Measurements from ENCODE around the gene LIPJ.

Gene LIPJ

DNA sequence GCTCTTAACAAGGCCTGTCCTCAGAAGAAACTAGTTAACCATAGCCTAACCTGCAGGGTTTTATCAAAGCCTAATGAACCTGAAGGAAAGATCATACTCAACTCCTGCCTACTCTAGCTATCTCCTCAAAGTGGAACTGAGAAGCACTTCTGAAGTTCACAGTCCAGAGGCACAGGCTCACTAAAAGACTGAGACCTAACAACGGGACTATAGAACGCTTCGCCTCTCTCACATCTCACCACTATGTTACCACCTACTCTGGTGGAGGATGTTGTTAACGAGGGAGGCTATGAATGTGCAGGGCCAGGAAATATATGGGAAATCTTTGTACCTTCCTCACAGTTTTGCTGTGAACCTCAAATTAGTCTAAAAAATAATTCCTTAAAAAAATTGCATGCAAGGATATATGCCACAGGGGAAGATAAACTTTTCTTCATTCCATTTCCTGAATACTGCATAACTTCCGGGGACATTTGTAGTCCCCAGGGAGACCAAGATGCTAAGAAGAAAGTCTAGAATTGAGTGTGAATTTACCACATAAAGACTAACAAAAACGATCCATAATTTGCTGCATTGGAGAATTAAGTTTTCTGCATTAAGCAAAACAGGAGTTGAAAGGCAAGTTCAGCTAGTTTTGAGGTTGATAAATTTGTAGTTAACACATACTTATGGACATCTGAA, 21.6 kb downstream of the LIPJ start:
- DNase-seq, result no peak

DNA sequence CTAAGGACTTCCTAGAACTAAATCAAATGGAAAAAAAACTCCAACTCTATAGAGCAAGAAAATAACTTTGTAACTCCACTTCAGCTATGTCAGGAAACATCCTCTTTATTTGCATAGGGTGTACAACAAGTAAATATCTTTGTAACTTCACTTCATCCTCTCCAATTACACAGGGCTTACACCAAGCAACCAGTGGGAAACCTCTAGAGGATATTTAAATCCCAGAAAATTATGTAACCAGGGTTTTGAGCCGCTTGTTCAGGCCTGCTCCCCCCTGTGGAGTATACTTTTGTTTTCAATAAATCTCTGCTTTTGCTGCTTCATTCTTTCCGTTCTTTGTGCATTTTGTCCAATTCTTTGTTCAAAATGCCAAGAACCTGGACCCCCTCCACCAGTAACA, 22.2 kb downstream of the LIPJ start:
- no peak for DNase-seq

DNA sequence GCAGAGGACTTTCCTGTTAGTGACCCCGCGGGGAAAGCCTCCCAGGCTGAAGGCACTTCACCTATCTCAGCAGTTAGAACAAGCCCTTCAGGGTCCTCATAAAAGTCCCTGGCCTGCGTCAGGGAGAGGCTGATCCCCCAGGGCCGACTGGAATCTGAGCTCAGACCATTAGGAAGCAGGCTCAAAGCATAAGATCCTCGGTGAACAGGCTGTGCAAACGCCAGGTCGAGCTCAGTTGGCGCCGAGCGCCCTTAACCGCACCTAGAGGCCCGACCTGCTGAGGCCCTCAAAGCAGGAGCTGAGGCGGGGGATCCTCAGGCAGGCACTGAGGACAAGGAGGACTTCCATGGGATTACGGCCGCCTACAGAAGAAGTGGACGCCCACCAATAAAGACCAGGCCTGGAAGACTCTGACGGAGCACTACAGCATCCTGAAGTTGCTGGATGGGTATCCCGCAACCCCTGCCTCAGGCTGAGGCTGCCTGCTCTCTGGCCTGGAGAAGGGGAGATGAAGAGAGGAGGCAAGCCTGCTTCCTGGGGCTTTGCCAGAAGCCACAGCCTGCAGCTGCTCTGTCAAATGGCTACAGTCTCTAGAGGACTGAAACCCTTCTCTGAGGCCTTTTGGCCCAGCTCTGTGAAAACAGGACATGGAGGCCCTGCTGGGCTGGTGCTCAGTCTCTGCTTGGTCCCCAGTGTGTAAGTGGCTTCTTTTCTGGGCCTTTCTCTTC, 29.9 kb downstream of the LIPJ start:
- no peak for DNase-seq

DNA sequence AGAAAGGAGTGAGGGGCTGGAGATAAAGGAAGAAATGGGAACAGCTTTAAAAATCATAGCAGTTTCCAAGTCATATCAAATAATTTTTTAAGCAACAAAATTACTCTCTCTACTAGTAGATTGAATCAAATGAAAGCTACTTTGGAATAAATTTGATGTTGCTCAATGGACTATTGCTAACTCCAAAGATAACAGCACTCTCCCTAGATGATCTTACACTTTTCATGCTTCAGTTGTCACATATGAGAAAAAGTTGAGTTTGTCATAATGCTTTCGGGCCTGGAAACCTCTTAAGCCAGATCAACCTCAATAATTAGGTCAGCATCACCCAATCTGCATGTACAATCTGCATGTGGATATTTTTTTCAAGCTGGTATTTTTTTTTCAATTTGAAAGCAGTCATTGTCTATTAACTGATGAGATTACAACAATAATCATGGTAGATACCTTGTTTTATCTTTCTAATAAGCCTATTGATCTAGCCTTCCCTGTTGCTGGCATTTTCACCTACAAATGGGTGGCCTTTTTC, 31.3 kb downstream of the LIPJ start:
- no peak for DNase-seq

DNA sequence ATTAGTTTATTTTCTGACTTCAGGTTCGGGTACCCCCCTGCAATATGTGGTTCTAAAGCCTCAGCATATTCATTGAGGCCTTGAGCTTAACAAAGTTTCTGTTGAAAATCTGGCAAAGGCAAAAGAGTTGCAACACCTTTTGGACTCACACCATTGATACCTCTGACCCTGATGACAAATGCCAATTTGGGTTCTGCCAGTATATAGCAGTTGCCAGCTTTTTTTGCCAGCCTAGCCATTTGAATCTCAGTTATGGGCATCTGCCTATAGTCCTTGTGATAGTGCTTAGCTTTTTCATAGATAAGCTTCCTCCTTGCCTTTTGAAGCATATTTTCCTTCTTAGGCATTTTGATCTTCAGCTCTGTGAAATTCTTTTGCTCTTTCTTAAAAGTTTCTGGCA, 31.9 kb downstream of the LIPJ start:
- DNase-seq, result no peak

DNA sequence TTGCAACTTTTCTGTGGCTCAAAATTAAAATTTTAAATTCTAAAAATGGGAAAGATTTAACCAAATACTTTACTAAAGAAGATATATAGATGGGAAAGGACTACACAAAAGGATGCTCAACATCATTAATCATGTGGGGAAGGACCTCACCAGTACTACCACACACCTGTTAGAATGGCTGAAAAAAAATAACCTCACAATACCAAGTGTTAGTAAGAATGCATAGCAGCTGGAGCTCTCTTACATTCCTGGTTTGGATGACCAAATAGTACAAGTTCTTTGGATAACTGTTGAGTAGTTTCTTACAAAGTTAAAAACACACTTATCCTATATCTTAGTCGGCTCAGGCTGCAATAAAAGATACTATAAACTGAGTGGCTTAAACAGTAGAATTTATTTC, 33.9 kb downstream of the LIPJ start:
- no peak for DNase-seq

DNA sequence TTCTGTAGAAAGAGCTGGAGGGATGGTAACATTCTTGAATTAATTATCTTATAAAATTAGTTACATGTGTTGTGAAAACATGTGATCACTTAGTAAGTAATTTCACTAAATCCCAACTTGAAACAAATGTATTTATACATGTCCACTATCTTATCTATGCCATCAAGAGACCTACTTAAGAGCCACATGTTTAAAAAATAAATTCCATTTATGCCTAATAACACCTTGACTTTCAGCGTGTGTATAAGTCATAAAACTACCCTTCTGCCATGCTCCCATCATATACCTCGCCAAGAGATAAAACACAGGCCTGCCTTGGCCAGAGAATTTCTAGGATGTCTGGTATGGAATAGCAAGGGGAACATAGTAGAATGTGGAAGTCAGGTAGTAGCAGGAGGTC, 37.3 kb downstream of the LIPJ start:
- no peak for DNase-seq

DNA sequence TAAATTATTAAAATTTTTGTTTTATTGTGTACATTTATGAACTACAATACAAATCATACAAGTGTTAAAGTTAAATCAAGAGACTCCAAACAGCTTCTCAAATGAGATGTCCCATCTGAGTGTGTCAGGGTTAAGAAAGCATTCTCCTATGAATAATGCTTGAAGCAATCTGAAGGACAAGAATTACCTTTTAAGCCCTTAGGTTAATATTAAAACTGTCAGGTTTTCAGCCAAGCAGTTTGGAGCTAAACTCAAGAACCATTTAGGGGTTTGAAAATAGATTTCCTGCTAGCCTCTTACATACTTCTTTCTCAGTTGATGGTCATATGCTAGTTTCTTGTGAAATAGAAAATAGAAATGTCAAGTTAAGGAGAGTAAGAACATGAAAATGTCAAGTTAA, 38.3 kb downstream of the LIPJ start:
- DNase-seq, result no peak

DNA sequence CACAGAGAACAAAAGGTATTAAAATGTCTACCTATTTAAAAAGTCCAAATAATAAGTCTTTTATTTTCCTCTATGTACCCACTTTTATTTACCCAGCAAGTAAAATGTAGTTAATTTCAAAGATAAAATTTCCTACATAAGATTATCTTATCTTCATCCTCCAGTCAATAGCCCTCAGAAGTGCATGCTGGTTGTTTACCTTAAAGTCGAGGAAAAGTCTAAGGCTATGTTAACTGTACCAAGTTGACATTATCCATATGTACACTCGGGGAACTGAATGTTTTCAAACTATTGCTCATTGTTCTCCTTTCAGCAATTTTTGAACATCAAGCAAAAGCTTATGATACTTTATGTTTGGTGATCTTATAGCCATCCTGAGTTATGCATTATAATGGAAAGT, 53.6 kb downstream of the LIPJ start:
- DNase-seq, result no peak

DNA sequence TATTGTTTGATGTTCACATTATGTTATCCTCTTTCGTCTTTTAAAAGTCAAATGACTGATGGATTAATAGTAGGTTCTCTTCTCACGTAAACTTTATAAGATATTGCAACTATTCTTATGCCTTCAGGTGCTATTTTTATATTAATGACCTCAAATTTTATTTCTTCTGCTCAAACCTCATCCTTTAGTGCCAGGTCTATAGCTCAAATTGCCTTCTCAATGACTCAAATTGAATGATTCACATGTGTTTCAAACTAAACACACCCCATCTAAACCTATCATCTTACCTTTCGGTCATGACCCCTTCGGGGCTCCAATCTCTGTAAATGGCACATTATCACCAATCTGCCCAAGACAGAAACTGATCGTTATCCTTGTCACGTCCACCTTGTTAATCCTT, 55.6 kb downstream of the LIPJ start:
- no peak for DNase-seq

DNA sequence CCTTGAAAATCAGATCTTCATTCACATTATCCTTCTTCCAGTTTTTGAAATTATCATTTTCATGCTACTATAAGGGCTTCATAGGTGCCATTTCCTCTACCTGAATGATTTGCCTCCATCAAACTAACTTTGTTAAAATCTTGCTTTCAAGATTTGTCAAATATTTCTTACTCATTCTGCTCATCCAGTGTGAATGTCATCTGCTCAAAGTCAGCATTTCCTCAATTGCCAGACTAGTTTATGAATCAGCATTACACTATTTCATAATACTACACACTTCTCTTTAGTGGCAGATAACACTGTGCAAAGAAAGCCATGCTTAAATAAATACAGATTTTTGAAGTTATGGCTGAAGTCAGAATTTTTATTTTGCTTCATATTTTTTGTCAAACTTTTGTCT, 56.4 kb downstream of the LIPJ start:
- DNase-seq, result no peak

DNA sequence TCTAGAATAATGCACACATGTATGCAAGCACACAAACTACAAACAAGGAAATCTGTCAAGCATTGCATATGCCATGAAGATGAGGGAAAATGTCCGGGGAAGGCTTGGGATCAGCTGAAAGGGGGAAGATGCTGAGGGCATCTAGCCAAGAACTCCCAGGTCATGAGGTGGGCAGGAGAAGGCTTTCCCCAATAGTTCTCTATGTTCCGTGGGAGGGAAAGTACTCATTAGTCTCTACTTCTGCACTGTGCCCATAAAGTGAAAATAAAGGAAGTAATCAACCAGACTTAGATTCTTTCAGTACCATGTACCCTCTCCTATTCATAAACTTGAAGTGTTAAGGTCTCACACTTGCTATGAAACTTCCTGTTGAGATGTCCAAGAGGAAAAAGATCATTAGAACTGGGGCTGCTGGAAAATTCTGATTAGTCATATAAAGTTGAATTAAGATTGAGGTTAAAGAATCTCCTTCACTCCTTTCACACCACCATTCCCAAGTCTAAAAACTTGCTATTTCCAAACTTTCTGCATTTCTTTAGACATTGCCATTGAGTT, 60.6 kb downstream of the LIPJ start:
- no peak for DNase-seq

DNA sequence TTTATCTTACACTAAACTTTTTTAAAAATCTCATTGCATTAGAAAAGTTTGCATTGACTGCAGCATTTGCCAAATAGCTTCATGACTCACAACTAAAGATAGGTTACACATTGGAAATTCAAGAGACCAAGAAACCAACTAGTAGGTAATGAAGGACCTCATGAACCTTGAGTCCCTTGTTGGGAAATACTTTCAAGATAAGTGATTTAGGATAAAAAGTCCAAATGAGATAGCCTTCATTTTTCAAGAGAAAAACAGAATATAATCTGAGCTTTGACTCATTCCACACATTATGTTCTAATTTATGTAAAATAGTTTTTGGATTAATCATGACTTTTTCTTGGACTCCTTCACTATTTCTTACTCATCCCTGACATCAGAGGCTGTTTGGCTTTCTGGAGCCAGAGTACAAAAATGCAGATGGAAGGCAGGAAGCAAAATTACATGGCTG, 64.6 kb downstream of the LIPJ start:
- no peak for DNase-seq

DNA sequence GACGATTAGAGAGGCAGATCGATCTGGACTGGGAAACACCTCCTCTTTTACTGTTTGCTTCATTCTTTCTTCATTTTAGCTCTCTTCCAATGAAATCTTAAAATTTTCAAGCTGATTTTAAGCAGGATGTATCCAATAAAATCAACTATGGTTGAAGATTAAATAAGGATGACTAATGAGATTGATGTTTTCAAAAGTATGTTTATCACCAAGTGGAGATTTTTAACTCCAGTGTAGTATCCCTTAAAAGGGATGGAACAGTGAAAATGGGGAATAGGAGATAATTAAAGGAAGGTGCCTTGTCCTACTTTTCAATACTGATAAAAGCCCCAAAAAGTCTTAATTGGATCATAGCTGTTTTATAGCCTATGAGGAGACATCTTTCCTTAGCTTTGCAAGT, 66.1 kb downstream of the LIPJ start:
- DNase-seq, result no peak
